A172 (cell line): ENCODE data around the gene KIZ. TPM values are rescaled to one million over a fixed set of nuclear protein-coding genes. Genes with fewer than 3 reads are reported as not detected.
A peak's percentile ranks its signal among the peaks of the same experiment; 100 is the strongest.

Experiments used
- DNase-seq: peaks from one replicate; pipeline ENCODE4 v3.0.0-alpha.2; 2015; ENCODE audit warnings: low spot score
- total RNA-seq: library from RNA; depleted of rRNA; stranded (reverse); fragments of >200 nt; shearing (Covaris generic); gene quantifications from 2 replicates; pipeline ENCODE4 v1.2.3, GENCODE V29; 2014

KIZ gene
- total RNA-seq, 1 experiment from 2014 or later: 20.7 TPM

GRCh38 chr20:21104921-21105320, 21.0 kb upstream of the KIZ start:
- no peak for DNase-seq

- DNase-seq: no peak
Observed at GRCh38 chr20:21105429-21106170, 20.3 kb upstream of the KIZ start.

GRCh38 chr20:21106171-21107017, 19.5 kb upstream of the KIZ start, which contains the start of gene LINC00237:
Gene LINC00237 (minus strand): TSS chr20:21106358.
- DNase-seq: no peak

GRCh38 chr20:21109144-21109543, 16.7 kb upstream of the KIZ start:
- DNase-seq: no peak

- no peak for DNase-seq
Observed at GRCh38 chr20:21110811-21111210, 15.1 kb upstream of the KIZ start.

GRCh38 chr20:21111416-21111815, 14.5 kb upstream of the KIZ start:
- no peak for DNase-seq

GRCh38 chr20:21113697-21114096, 12.2 kb upstream of the KIZ start:
- no peak for DNase-seq

- no peak for DNase-seq
Observed at GRCh38 chr20:21114584-21114983, 11.3 kb upstream of the KIZ start.

- DNase-seq: no peak
Observed at GRCh38 chr20:21117521-21117920, 8.4 kb upstream of the KIZ start.

GRCh38 chr20:21118138-21118537, 7.7 kb upstream of the KIZ start:
- DNase-seq: no peak

- no peak for DNase-seq
Observed at GRCh38 chr20:21118782-21119181, 7.1 kb upstream of the KIZ start.

GRCh38 chr20:21124190-21124589, 1.7 kb upstream of the KIZ start:
- no peak for DNase-seq

GRCh38 chr20:21125072-21125848, 622 bp upstream of the KIZ start:
- peak; percentile 67 for DNase-seq

GRCh38 chr20:21126581-21126870, 644 bp downstream of the KIZ start:
- DNase-seq: no peak

- DNase-seq: no peak
Observed at GRCh38 chr20:21127201-21127981, 1.5 kb downstream of the KIZ start.

- no peak for DNase-seq
Observed at GRCh38 chr20:21129861-21130260, 4.0 kb downstream of the KIZ start.

- DNase-seq: no peak
Observed at GRCh38 chr20:21133404-21133803, 7.5 kb downstream of the KIZ start.

GRCh38 chr20:21133917-21134622, 8.2 kb downstream of the KIZ start:
- no peak for DNase-seq

- no peak for DNase-seq
Observed at GRCh38 chr20:21134883-21135493, 9.1 kb downstream of the KIZ start.

- DNase-seq: no peak
Observed at GRCh38 chr20:21136015-21136732, 10.3 kb downstream of the KIZ start.
